Activated naive CD4-positive, alpha-beta T cell treated with anti-CD3 and anti-CD28 coated beads for 36 hours (primary cell): ENCODE data around the gene USP3. TPM values are rescaled to one million over a fixed set of nuclear protein-coding genes. Genes with fewer than 3 reads are reported as not detected.
A peak's percentile ranks its signal among the peaks of the same experiment; 100 is the strongest.

Experiments
- CTCF ChIA-PET: fragments of 350-600 bp; sonication (Branson Sonifier 250); formaldehyde crosslinking; loops from one replicate; lab custom pipeline; 2021; ENCODE audit warnings: antibody characterized with exemption; lab: Charles Lee
- DNase-seq: peaks from one replicate; pipeline ENCODE4 v3.0.0-alpha.2; 2020
- H3K27ac Mint-ChIP-seq: one replicate; pipeline ENCODE4 v1.8.0; 2021; ENCODE audit warnings: mild to moderate bottlenecking, mixed read lengths
- H3K27me3 Mint-ChIP-seq: one replicate; pipeline ENCODE4 v1.8.0; 2021; ENCODE audit warnings: low read depth, mixed read lengths
- H3K36me3 Mint-ChIP-seq: one replicate; pipeline ENCODE4 v1.8.0; 2021; ENCODE audit warnings: low read depth, mixed read lengths
- H3K4me1 Mint-ChIP-seq: one replicate; pipeline ENCODE4 v1.8.0; 2021; ENCODE audit warnings: low read depth, mixed read lengths
- H3K4me3 Mint-ChIP-seq: one replicate; pipeline ENCODE4 v1.8.0; 2021; ENCODE audit warnings: mild to moderate bottlenecking, moderate library complexity, mixed read lengths
- H3K9me3 Mint-ChIP-seq: one replicate; pipeline ENCODE4 v1.8.0; 2021; ENCODE audit warnings: mixed read lengths
- intact Hi-C: fragments of 100-400 bp; cut with micrococcal nuclease; formaldehyde crosslinking; loops from one replicate; pipeline ENCODE4 v1.15.1; 2023
- total RNA-seq, 2 experiments: library from RNA; stranded (reverse); gene quantifications; one replicate each; pipeline ENCODE4 v1.2.3, GENCODE V29; 2021

Gene USP3
- total RNA-seq, 2 experiments from 2014 or later = 49.9 to 52.2 TPM

- DNase-seq = no peak
- no peaks in the 10 kb centered on the region for H3K36me3 Mint-ChIP-seq
- H3K9me3 Mint-ChIP-seq = no peaks in the 10 kb centered on the region
- CTCF ChIA-PET = interaction anchor here (1.4 kb wide), 1 partner anchor 13 kb away, joined by 3 read pairs; no protein-coding TSS in a partner anchor
- no peaks in the 10 kb centered on the region for H3K27me3 Mint-ChIP-seq
- H3K4me3 Mint-ChIP-seq = peak overlapping the region; percentile 38
- peaks cover 64% of the 10 kb centered on the region for H3K4me1 Mint-ChIP-seq
- intact Hi-C loops = loop anchor here (5.0 to 10.0 kb wide), 3 partner anchors 288 to 1392 kb away; no protein-coding TSS in a partner anchor
- peak overlapping the region; percentile 22 for H3K27ac Mint-ChIP-seq
Observed at GRCh38 chr15:63500265-63501250, 3.8 kb upstream of the USP3 start.

DNA sequence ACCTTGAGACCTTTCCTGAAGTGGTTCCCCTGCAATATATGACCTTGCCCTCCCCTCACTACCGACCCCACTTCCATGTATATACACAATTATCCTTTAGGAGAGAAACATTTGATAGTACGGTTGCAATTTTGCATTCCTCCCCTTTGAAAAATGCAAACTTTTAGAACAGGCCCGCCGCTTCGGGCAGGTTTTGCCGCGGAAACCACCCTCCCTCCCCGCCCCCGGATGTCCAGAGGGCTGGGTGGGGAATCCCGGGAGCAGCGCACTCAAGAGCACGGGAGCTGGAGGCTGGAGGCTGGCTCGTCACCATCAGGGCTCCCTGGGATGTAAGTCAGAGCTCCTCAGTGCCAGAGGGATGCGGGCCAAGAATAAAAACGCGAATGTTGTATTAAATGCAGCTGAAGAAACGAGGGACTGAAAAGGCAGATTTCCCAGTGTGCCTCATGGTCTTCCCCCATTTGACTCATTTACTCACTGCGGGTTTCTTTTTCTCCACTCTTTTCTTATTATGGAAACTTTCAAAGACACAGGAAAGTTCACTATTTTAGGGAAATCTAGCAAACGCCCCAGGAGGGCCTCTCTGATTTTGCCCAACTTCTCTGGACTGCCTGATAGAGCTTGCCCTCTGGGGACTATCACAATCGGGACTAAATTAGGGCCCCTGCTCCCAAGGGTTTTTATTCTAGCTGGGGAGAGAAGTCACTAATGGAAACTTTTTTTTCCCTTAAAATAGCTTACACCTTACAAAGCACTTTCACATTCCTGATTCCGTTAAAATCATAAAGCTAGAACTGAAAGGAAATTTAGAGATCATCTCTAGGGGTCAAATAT, 2.9 kb upstream of the USP3 start:
- Mint-ChIP-seq H3K27me3 (no peaks in the 10 kb centered on the region), H3K9me3 (no peaks in the 10 kb centered on the region), H3K36me3 (no peaks in the 10 kb centered on the region), H3K27ac (peak overlapping the region; percentile 97), H3K4me1 (peaks cover 62% of the 10 kb centered on the region), H3K4me3 (peak overlapping the region; percentile 38)
- DNase-seq = peak; percentile 69
- intact Hi-C loops = loop anchor here (5.0 to 10.0 kb wide), 3 partner anchors 289 to 1391 kb away; no protein-coding TSS in a partner anchor
- CTCF ChIA-PET = interaction anchor here (1.4 kb wide), 1 partner anchor 14 kb away, joined by 3 read pairs; no protein-coding TSS in a partner anchor

DNA sequence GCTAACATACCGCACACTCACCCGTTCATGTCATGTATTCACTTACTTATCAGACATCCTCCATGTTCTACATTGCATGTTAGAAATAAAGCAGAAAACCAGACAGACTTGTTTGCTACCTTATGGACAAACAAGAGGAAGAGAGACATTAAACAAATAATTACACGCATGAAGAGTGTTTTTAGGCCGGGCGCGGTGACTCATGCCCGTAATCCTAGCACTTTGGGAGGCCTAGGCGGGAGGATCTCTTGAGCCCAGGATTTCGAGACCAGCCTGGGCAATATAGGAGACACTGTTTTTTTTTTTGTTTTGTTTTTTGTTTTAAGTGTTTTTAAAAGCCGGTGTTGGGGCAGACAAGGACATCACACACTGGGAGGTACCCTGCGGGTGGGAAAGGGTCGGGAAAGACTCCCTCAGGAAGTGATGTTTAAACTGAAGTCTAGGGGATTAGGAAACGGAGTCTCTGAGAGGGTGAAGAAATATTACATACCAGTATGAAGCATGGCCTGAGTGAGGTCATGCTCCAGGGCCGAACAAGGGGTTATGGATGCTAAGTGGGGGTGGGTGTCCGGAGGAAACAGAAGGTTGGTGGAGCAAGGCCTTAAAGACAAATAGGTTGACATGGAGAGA, 2.1 kb upstream of the USP3 start:
- intact Hi-C loops = loop anchor here (5.0 to 10.0 kb wide), 3 partner anchors 290 to 1390 kb away; no protein-coding TSS in a partner anchor
- no peak for DNase-seq
- H3K27me3 Mint-ChIP-seq = no peaks in the 10 kb centered on the region
- peaks cover 64% of the 10 kb centered on the region for H3K4me1 Mint-ChIP-seq
- H3K36me3 Mint-ChIP-seq = no peaks in the 10 kb centered on the region
- peak overlapping the region; percentile 38 for H3K4me3 Mint-ChIP-seq
- H3K27ac Mint-ChIP-seq = peak overlapping the region; percentile 97
- CTCF ChIA-PET = interaction anchor here (1.4 to 2.4 kb wide), 2 partner anchors 12 to 15 kb away, joined by 3 to 12 read pairs; no protein-coding TSS in a partner anchor
- H3K9me3 Mint-ChIP-seq = no peaks in the 10 kb centered on the region

DNA sequence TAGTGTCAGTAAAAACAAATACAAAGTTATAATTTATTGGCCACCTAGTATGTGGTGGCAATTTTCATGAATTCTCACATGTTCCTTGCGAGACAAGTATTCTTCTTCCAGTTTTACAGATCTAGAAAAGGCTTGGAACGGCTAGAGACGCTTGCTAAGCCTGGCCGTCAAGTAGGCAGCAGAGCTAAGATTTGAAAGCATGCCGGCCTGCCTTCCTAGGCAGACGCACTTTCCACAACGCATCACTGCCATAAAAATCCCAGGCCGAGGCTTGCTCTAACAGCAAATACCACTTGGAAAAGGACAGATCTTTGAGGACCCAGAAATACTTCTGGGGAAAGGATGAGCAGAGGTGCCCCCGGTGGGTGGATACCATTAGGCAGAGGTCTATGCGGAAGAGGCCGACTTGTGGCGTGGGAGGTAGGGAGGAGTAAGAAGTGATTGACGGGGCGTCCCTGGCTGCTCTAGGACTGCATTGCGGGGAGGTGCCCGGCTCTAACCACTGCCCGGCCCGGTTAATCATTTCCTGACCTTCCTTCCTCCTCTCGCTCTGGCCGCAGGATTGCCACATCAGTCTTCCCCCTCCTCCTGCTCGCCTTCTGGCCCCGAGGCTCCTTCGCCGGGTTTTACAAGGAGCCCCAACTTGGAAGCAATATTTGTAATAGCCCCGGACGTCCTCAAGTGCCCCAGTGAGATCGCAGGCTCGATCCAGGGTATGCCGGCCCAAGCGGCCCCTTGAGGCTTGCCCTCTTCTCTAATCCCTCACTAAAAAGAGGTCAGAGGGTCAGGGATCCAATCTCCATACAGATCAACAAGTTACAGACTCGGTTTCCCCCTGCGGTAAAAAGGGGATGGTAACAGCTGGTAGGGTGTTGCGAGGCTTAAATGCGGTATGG, 1.3 kb upstream of the USP3 start:
- peak overlapping the region; percentile 97 for H3K27ac Mint-ChIP-seq
- peak overlapping the region; percentile 80 for H3K4me3 Mint-ChIP-seq
- no peaks in the 10 kb centered on the region for H3K9me3 Mint-ChIP-seq
- peak; percentile 83 for DNase-seq
- CTCF ChIA-PET = interaction anchor here (0.6 to 2.4 kb wide), 4 partner anchors 13 to 271 kb away, joined by 3 to 12 read pairs (median 8); no protein-coding TSS in a partner anchor
- no peaks in the 10 kb centered on the region for H3K27me3 Mint-ChIP-seq
- peaks cover 73% of the 10 kb centered on the region for H3K4me1 Mint-ChIP-seq
- intact Hi-C loops = loop anchor here (1.0 to 10.0 kb wide), 7 partner anchors 8 to 1389 kb away; no protein-coding TSS in a partner anchor
- H3K36me3 Mint-ChIP-seq = no peaks in the 10 kb centered on the region

- Mint-ChIP-seq H3K27ac (peak overlapping the region; percentile 97), H3K4me3 (peak overlapping the region; percentile 80), H3K36me3 (no peaks in the 10 kb centered on the region), H3K4me1 (peaks cover 77% of the 10 kb centered on the region), H3K27me3 (no peaks in the 10 kb centered on the region), H3K9me3 (no peaks in the 10 kb centered on the region)
- intact Hi-C loops = loop anchor here (1.0 to 10.0 kb wide), 9 partner anchors 8 to 1389 kb away; no protein-coding TSS in a partner anchor
- DNase-seq = peak; percentile 92
- CTCF ChIA-PET = interaction anchor here (0.6 to 2.4 kb wide), 3 partner anchors 13 to 272 kb away, joined by 3 to 12 read pairs (median 11); no protein-coding TSS in a partner anchor
Observed at GRCh38 chr15:63503739-63504246, 600 bp upstream of the USP3 start.

DNA sequence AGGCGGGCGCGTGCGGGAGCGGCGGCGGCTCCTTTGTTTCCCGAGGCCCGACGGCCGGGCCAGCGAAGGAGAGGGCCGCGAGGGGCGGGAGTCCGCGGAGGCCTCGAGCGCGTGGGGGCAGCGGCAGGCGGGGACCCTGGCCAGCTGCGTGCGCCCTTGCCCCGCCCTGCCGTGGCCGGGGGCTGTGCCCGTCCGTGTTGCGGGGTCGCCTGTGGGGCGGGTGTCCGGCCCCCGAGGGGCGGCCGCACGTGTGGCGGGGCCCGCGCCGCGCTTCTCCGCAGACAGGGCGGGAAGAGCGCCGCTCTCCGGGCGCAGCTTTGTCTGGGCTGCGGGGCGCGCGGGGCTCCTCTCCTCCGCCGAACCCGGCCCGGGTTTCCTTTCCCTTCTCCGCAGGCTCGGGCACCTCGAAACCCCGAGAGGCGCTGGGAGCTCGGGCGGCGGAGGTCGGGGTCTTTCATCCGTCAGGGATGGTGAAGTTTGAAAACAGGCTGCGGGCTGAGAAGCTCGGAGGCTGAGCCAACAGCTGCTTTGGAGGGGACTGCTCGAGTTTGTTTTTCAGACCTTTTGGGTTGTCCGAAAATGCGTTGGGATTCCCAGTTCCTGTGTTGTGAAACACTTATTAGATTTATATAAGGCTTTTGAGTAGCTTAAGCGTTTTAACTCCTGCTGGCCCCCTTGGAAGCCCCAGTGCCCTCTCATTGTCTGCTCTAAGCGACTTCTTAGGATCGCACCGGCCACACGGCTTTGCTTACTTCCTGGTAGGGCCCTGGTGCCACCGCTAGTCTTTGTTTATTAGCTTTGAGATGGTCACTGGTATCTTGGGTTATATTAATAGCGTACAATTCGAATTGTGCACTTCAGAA, 817 bp downstream of the USP3 start:
- H3K4me3 Mint-ChIP-seq = peak overlapping the region; percentile 85
- intact Hi-C loops = loop anchor here (1.0 to 10.0 kb wide), 5 partner anchors 94 to 1387 kb away; no protein-coding TSS in a partner anchor
- peaks cover 79% of the 10 kb centered on the region for H3K4me1 Mint-ChIP-seq
- no peaks in the 10 kb centered on the region for H3K27me3 Mint-ChIP-seq
- H3K36me3 Mint-ChIP-seq = no peaks in the 10 kb centered on the region
- H3K27ac Mint-ChIP-seq = peak overlapping the region; percentile 90
- CTCF ChIA-PET = interaction anchor here (0.5 to 2.4 kb wide), 25 partner anchors 8 to 561 kb away, joined by 3 to 16 read pairs (median 4); no protein-coding TSS in a partner anchor
- peak; percentile 53 for DNase-seq
- H3K9me3 Mint-ChIP-seq = no peaks in the 10 kb centered on the region

- Mint-ChIP-seq H3K4me1 (peaks cover 79% of the 10 kb centered on the region), H3K27me3 (no peaks in the 10 kb centered on the region), H3K27ac (peak overlapping the region; percentile 90), H3K36me3 (no peaks in the 10 kb centered on the region), H3K4me3 (peak overlapping the region; percentile 85), H3K9me3 (no peaks in the 10 kb centered on the region)
- intact Hi-C loops = loop anchor here (1.0 to 10.0 kb wide), 3 partner anchors 25 to 1119 kb away; partner anchors contain the start of gene HERC1
- CTCF ChIA-PET = interaction anchor here (0.7 to 2.4 kb wide), 21 partner anchors 9 to 100 kb away, joined by 3 to 16 read pairs (median 4); no protein-coding TSS in a partner anchor
- DNase-seq = peak; percentile 14
Observed at GRCh38 chr15:63505842-63506222, 1.4 kb downstream of the USP3 start.

DNA sequence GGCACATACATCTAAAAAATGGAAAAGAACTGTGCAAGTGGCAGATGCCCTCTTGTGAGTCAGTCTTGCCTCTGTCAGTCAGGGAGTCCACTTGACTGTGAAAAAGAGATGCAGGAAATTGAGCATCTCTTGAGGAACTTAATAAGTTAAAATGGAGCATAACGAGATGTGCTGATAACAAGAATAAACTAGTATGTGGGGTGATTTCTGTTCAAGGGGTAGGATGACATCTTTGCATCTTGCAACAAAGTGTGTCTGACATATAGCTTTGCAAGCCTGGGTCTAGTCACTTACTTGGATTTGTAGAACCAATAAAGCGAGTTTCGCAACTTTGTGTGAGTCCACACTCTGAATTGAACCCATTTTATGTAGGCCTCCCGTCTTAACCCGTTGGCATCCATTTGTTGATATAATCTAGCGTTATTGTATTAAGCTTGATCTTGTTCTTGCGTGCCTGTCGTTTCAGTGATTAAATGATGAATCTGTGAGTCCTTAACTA, 2.2 kb downstream of the USP3 start:
- Mint-ChIP-seq H3K4me3 (peak overlapping the region; percentile 85), H3K4me1 (peaks cover 76% of the 10 kb centered on the region), H3K27me3 (no peaks in the 10 kb centered on the region), H3K9me3 (no peaks in the 10 kb centered on the region), H3K36me3 (no peaks in the 10 kb centered on the region), H3K27ac (peak overlapping the region; percentile 90)
- intact Hi-C loops = loop anchor here (1.0 to 10.0 kb wide), 3 partner anchors 25 to 1118 kb away; partner anchors contain the start of gene HERC1
- DNase-seq = peak; percentile 50
- CTCF ChIA-PET = interaction anchor here (0.9 to 2.5 kb wide), 10 partner anchors 10 to 40 kb away, joined by 3 to 16 read pairs (median 5); no protein-coding TSS in a partner anchor
